H1 (cell line): ENCODE results near the gene DCBLD2. TPM values are rescaled to one million over a fixed set of nuclear protein-coding genes. Genes with fewer than 3 reads are reported as not detected.

ENCODE experiments used
- CTCF ChIA-PET: fragments of 300-600 bp; sonication (Branson Sonifier 250); formaldehyde crosslinking; loops from one replicate; lab custom pipeline; 2021; ENCODE audit not compliant: partially characterized antibody; lab: Charles Lee
- POLR2A ChIA-PET: fragments of 300-600 bp; sonication (Branson Sonifier 250); formaldehyde crosslinking; loops from one replicate; lab custom pipeline; 2021; ENCODE audit warnings: inconsistent platforms; ENCODE audit not compliant: partially characterized antibody; lab: Charles Lee
- DNase-seq, 2 experiments: peaks; one replicate each; pipeline versions ENCODE4 v3.0.0 to v3.0.0-alpha.2; 2010 to 2022; ENCODE audit warnings: low spot score in 2 of 2, low read depth in 1 of 2, mixed read lengths in 1 of 2
- FAIRE-seq: peaks from 2 replicates; lab custom pipeline; 2011; peaks lifted over from hg19 to GRCh38; lab: Jason Lieb, UNC
- H2AFZ ChIP-seq: 2 replicates; pipeline ENCODE4 v1.8.1; 2012; ENCODE audit warnings: low read length, inconsistent platforms
- H2AK5ac ChIP-seq: 2 replicates; pipeline ENCODE4 v1.6.1; 2013; ENCODE audit warnings: low read depth, low read length
- H2BK120ac ChIP-seq: replicated peaks from 2 replicates; pipeline ENCODE3; 2013; ENCODE audit warnings: low read depth, low read length, inconsistent platforms
- H2BK12ac ChIP-seq: 2 replicates; pipeline ENCODE4 v1.6.1; 2013; ENCODE audit warnings: low read depth, low read length
- H2BK15ac ChIP-seq: 2 replicates; pipeline ENCODE4 v1.6.1; 2013; ENCODE audit warnings: low read length
- H2BK20ac ChIP-seq: 2 replicates; pipeline ENCODE4 v1.6.1; 2013; ENCODE audit warnings: low read length
- H2BK5ac ChIP-seq: 2 replicates; pipeline ENCODE4 v1.6.1; 2013; ENCODE audit warnings: low read depth, low read length
- H3K14ac ChIP-seq: 2 replicates; pipeline ENCODE4 v1.6.1; 2013; ENCODE audit warnings: inconsistent platforms; ENCODE audit not compliant: insufficient read length
- H3K18ac ChIP-seq: 2 replicates; pipeline ENCODE4 v1.6.1; 2013; ENCODE audit warnings: low read length; ENCODE audit errors: extremely low read depth
- H3K23ac ChIP-seq: 2 replicates; pipeline ENCODE4 v1.6.1; 2013; ENCODE audit warnings: inconsistent platforms; ENCODE audit not compliant: insufficient read length
- H3K23me2 ChIP-seq: 2 replicates; pipeline ENCODE4 v1.6.1; 2013; ENCODE audit warnings: low read depth, low read length
- H3K27ac ChIP-seq: 2 replicates; pipeline ENCODE4 v1.6.1; 2011; ENCODE audit warnings: low read depth, low read length, inconsistent platforms
- H3K27me3 ChIP-seq, 4 experiments: replicated peaks in 1 of 4; 1 replicate in 1 of 4; 2 replicates in 3 of 4; pipeline versions ENCODE4 v1.6.1 to v1.8.1; 2011 to 2013; ENCODE audit warnings: low read length in 3 of 4, mild to moderate bottlenecking in 3 of 4, inconsistent platforms in 2 of 4, mixed read lengths in 2 of 4, moderate library complexity in 1 of 4; ENCODE audit not compliant: control insufficient read depth in 3 of 4, insufficient read depth in 3 of 4; ENCODE audit errors: extremely low read depth in 1 of 4
- H3K36me3 ChIP-seq, 4 experiments: 2 replicates each; pipeline versions ENCODE4 v1.6.1 to v1.8.1; 2011 to 2013; ENCODE audit warnings: mild to moderate bottlenecking in 4 of 4, low read length in 3 of 4, moderate library complexity in 2 of 4, control low read depth in 1 of 4, inconsistent platforms in 1 of 4; ENCODE audit not compliant: insufficient read depth in 4 of 4, control insufficient read depth in 2 of 4
- H3K4ac ChIP-seq: replicated peaks from 2 replicates; pipeline ENCODE3; 2013; ENCODE audit warnings: low read length, low read depth, mixed read lengths, inconsistent platforms; ENCODE audit not compliant: insufficient read length
- H3K4me1 ChIP-seq, 4 experiments: replicated peaks in 1 of 4; 1 replicate in 1 of 4; 2 replicates in 3 of 4; pipeline versions ENCODE4 v1.6.1 to v1.8.1; 2011 to 2013; ENCODE audit warnings: low read length in 3 of 4, inconsistent platforms in 2 of 4, mixed read lengths in 1 of 4; ENCODE audit not compliant: insufficient read depth in 4 of 4, control insufficient read depth in 3 of 4
- H3K4me2 ChIP-seq, 2 experiments: 2 replicates each; pipeline versions ENCODE4 v1.6.1 to v1.8.1; 2011 to 2013; ENCODE audit warnings: low read depth in 2 of 2, low read length in 2 of 2, control low read depth in 1 of 2, inconsistent platforms in 1 of 2, mild to moderate bottlenecking in 1 of 2; ENCODE audit not compliant: insufficient read depth in 1 of 2
- H3K4me3 ChIP-seq, 4 experiments: fragments of 200-600, 300-600 bp in 1 of 4; sonication (generic), shearing (Covaris generic), sonication (Bioruptor Twin) in 1 of 4; 2 replicates each; pipeline versions ENCODE4 v1.5.1 to v1.8.1; 2011 to 2016; ENCODE audit warnings: low read length in 4 of 4, low read depth in 3 of 4, control low read depth in 2 of 4, inconsistent platforms in 2 of 4, mild to moderate bottlenecking in 2 of 4, mixed read lengths in 1 of 4, moderate library complexity in 1 of 4; ENCODE audit not compliant: insufficient read depth in 2 of 4; ENCODE audit errors: extremely low read depth in 1 of 4
- H3K56ac ChIP-seq: replicated peaks from 2 replicates; pipeline ENCODE3; 2013; ENCODE audit warnings: low read depth, mild to moderate bottlenecking, mixed read lengths, low read length, inconsistent platforms; ENCODE audit not compliant: insufficient read length
- H3K79me1 ChIP-seq: 2 replicates; pipeline ENCODE4 v1.6.1; 2013; ENCODE audit warnings: low read depth, low read length, control low read depth
- H3K79me2 ChIP-seq, 2 experiments: 2 replicates each; pipeline versions ENCODE4 v1.6.1 to v1.8.1; 2012 to 2013; ENCODE audit warnings: low read length in 2 of 2, mild to moderate bottlenecking in 2 of 2, inconsistent platforms in 1 of 2; ENCODE audit not compliant: insufficient read depth in 2 of 2, control insufficient read depth in 1 of 2
- H3K9ac ChIP-seq, 4 experiments: replicated peaks in 1 of 4; 1 replicate in 1 of 4; 2 replicates in 3 of 4; pipeline versions ENCODE4 v1.6.1 to v1.8.1; 2011 to 2013; ENCODE audit warnings: low read depth in 3 of 4, low read length in 3 of 4, control low read depth in 2 of 4, mild to moderate bottlenecking in 2 of 4, moderate library complexity in 2 of 4, inconsistent platforms in 1 of 4; ENCODE audit errors: extremely low read depth in 1 of 4
- H3K9me3 ChIP-seq, 2 experiments: 2 replicates each; pipeline versions ENCODE4 v1.6.1 to v1.8.1; 2012 to 2013; ENCODE audit warnings: mild to moderate bottlenecking in 2 of 2, moderate library complexity in 2 of 2, control low read depth in 1 of 2, inconsistent platforms in 1 of 2, low read depth in 1 of 2, low read length in 1 of 2, mixed read lengths in 1 of 2; ENCODE audit not compliant: insufficient read depth in 2 of 2
- H4K20me1 ChIP-seq, 2 experiments: replicated peaks in 1 of 2; 2 replicates each; pipeline versions ENCODE3 to v1.8.1; 2011 to 2013; ENCODE audit warnings: inconsistent platforms in 2 of 2, low read length in 2 of 2, mild to moderate bottlenecking in 1 of 2; ENCODE audit not compliant: insufficient read depth in 2 of 2, control insufficient read depth in 1 of 2
- H4K5ac ChIP-seq: 2 replicates; pipeline ENCODE4 v1.6.1; 2013; ENCODE audit warnings: low read length, low read depth, mixed read lengths, inconsistent platforms; ENCODE audit not compliant: insufficient read length
- H4K8ac ChIP-seq: 2 replicates; pipeline ENCODE4 v1.8.0; 2013; ENCODE audit warnings: mild to moderate bottlenecking, moderate library complexity, low read length, inconsistent platforms; ENCODE audit not compliant: insufficient read depth; ENCODE audit errors: extremely low read depth
- H4K91ac ChIP-seq: replicated peaks from 2 replicates; pipeline ENCODE3; 2013; ENCODE audit warnings: low read length, mixed read lengths, inconsistent platforms; ENCODE audit not compliant: insufficient read length
- CBX5 ChIP-seq: fragments of 300-800, 300-1000 bp; sonication (generic); IDR thresholded peaks from 2 replicates; pipeline ENCODE4 v1.7.1; 2016; ENCODE audit warnings: antibody characterized with exemption, low read length, low read depth
- CBX8 ChIP-seq: fragments of 300-800, 300-1000 bp; sonication (generic); IDR thresholded peaks from 2 replicates; pipeline ENCODE4 v1.7.1; 2016; ENCODE audit warnings: low read depth, low read length, borderline replicate concordance
- CHD2 ChIP-seq: IDR thresholded peaks from 2 replicates; pipeline ENCODE4 v1.6.1; 2012; ENCODE audit warnings: low read length, improper control_type of control experiment
- HDAC2 ChIP-seq, 2 experiments: fragments of 300-600 bp in 1 of 2; sonication (generic) in 1 of 2; IDR thresholded peaks; 2 replicates each; pipeline ENCODE4 v1.6.1; 2011 to 2012; ENCODE audit warnings: low read depth in 2 of 2, low read length in 2 of 2, mild to moderate bottlenecking in 2 of 2, moderate library complexity in 2 of 2, borderline replicate concordance in 1 of 2, inconsistent platforms in 1 of 2
- KDM5A ChIP-seq: fragments of 200-600 bp; IDR thresholded peaks from 2 replicates; pipeline ENCODE4 v1.7.1; 2012; ENCODE audit warnings: mild to moderate bottlenecking, low read length, inconsistent platforms, mixed read lengths
- MAFK ChIP-seq: IDR thresholded peaks from 2 replicates; pipeline ENCODE4 v1.6.1; 2012; ENCODE audit warnings: low read depth, mild to moderate bottlenecking, improper control_type of control experiment, low read length
- POLR2A ChIP-seq, 2 experiments: IDR thresholded peaks; 1 replicate in 1 of 2; 2 replicates in 1 of 2; pipeline ENCODE4 v1.6.1; 2011; ENCODE audit warnings: low read depth in 2 of 2, low read length in 2 of 2, mild to moderate bottlenecking in 2 of 2; ENCODE audit errors: control extremely low read depth in 1 of 2
- RBBP5 ChIP-seq: IDR thresholded peaks from 2 replicates; pipeline ENCODE4 v1.7.1; 2012; ENCODE audit warnings: low read depth, mild to moderate bottlenecking, inconsistent platforms, low read length, moderate library complexity, borderline replicate concordance
- SIRT6 ChIP-seq: IDR thresholded peaks from one replicate; pipeline ENCODE4 v1.7.1; 2012; ENCODE audit warnings: low read length, inconsistent platforms
- SP2 ChIP-seq: IDR thresholded peaks from 2 replicates; pipeline ENCODE4 v1.6.1; 2012; ENCODE audit warnings: mild to moderate bottlenecking, low read length, inconsistent platforms
- SUZ12 ChIP-seq: fragments of 200-600 bp; sonication (generic); IDR thresholded peaks from 2 replicates; pipeline ENCODE4 v1.6.1; 2012; ENCODE audit warnings: mild to moderate bottlenecking, inconsistent platforms, low read length, moderate library complexity, mixed read lengths
- TBP ChIP-seq: IDR thresholded peaks from 2 replicates; pipeline ENCODE4 v1.6.1; 2011; ENCODE audit warnings: low read depth, low read length, improper control_type of control experiment
- TCF12 ChIP-seq: IDR thresholded peaks from 2 replicates; pipeline ENCODE4 v1.6.1; 2011; ENCODE audit warnings: low read depth, mild to moderate bottlenecking, low read length
- YY1 ChIP-seq: IDR thresholded peaks from 2 replicates; pipeline ENCODE4 v1.6.1; 2011; ENCODE audit warnings: low read depth, mild to moderate bottlenecking, low read length
- WGBS, 2 experiments: shearing (Covaris generic) in 1 of 2; methylation state at CpG; one replicate each; pipeline versions ENCODE4 v1.1.6 to v1.1.7; 2013 to 2015; ENCODE audit warnings: low lambda C conversion rate in 2 of 2, mixed read lengths in 2 of 2, inconsistent platforms in 1 of 2, low coverage in 1 of 2, missing lambda C conversion rate in 1 of 2; ENCODE audit not compliant: insufficient replicate concordance in 2 of 2, insufficient coverage in 1 of 2, insufficient read length in 1 of 2; ENCODE audit errors: extremely low coverage in 1 of 2, missing lambda C conversion rate in 1 of 2; 5-methylcytosine and 5-hydroxymethylcytosine counted together
- polyA plus RNA-seq, 7 experiments: library from polyadenylated mRNA; depleted of rRNA in 3 of 7; stranded (reverse) in 5 of 7; unstranded in 2 of 7; fragments of >200 nt in 5 of 7; fragments of 200-250 nt in 2 of 7; gene quantifications; 1 replicate in 5 of 7; 2 replicates in 1 of 7; 4 replicates in 1 of 7; pipeline versions ENCODE4 v1.2.1 to v1.2.3, GENCODE V29; 2011 to 2013; ENCODE audit warnings: missing spikeins in 2 of 7, mixed read lengths in 2 of 7
- total RNA-seq: library from RNA; stranded (reverse); fragmentation: NEBNext Ultra II Directional; extraction: Animal tissue kit (Norgen Biotek cat#: 25700); gene quantifications from 2 replicates; pipeline ENCODE4 v1.2.1, GENCODE V29; 2021
- TF ChIP-seq, protein P1 (sequence below): IDR thresholded peaks from 2 replicates; pipeline ENCODE4 v1.6.1; 2012; ENCODE audit warnings: inconsistent platforms

Gene DCBLD2
- total and polyA plus RNA-seq, 2 of the 8 experiments (the other 6 are each of a cell fraction or from before 2014, with no cell fraction given), result 19.6 to 63.8 TPM

DNA sequence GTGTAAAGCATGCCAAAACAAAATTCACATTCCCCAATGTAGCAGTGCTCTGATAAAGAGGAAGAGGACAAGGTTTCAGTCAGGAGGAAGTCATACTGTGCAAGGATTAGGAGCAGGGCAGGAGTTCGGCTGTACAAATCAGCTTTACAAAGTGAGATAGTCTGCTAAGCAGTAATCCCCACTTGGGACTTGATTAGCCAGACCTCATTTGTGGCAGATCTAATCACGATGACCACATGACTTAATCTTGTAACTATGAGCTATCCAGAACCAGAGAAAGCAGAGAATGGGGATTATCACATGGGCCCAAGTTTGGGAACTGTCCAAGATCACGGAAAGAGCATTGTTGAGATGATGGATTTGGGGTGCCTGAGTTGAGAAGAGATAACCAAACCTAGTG, 7.8 kb downstream of the DCBLD2 start:
- Histone ChIP-seq H3K23ac (no peak overlapping the region), H3K56ac (no peak overlapping the region), H3K4me2 (0 out of 4 replicates have a peak overlapping the region, but pooled peaks of 1 of the 2 experiments have one; percentile 6), H2BK12ac (no peak overlapping the region), H2BK15ac (no peak overlapping the region), H3K27ac (no peak overlapping the region), H2AK5ac (no peak overlapping the region), H3K79me2 (peaks cover 17 to 100% of the 10 kb centered on the region in 2 experiments), H4K8ac (no peak overlapping the region), H4K5ac (no peak overlapping the region), H3K27me3 (no peaks in the 10 kb centered on the region), H2BK5ac (no peak overlapping the region), H2BK120ac (no peak overlapping the region), H3K23me2 (no peaks in the 10 kb centered on the region; the same call in 1 of the 2 replicates), H4K20me1 (peaks cover 5 to 19% of the 10 kb centered on the region in 2 experiments), H3K18ac (no peak overlapping the region), H3K9ac (no peak overlapping the region), H3K4ac (no peak overlapping the region), H3K4me1 (peaks cover 2 to 15% (median 4%) of the 10 kb centered on the region in 4 experiments; a peak in 5 of 7 replicates), H3K36me3 (no peaks in the 10 kb centered on the region), H3K79me1 (peaks cover 4% of the 10 kb centered on the region; the same call in 1 of the 2 replicates), H2AFZ (no peak overlapping the region), H3K14ac (no peak overlapping the region), H3K4me3 (no peak overlapping the region), H3K9me3 (no peaks in the 10 kb centered on the region), H2BK20ac (no peak overlapping the region), H4K91ac (no peak overlapping the region)
- WGBS, 2 experiments, result 56% methylated on average over 3 of the region's 3 CpGs; no CpG with 5 or more reads in 1 of the 2 experiments
- FAIRE-seq (no peak), DNase-seq (no peak)
- ChIA-PET POLR2A (interaction anchor here (1.4 to 6.9 kb wide), 2 partner anchors 8 to 17 kb away, joined by 6 to 54 read pairs; partner anchors contain the start of gene DCBLD2), CTCF (interaction anchor here (0.9 to 1.7 kb wide), 3 partner anchors 8 to 100 kb away, joined by 3 to 6 read pairs (median 3); no protein-coding TSS in a partner anchor)
- TF ChIP-seq TBP (no peak), RBBP5 (no peak), MAFK (no peak), CBX5 (no peak), CBX8 (no peak), HDAC2 (IDR thresholded peaks at IDR 0.05; ENCODE audit: borderline replicate concordance in 1 of 2, low read depth in 2 of 2, low read length in 2 of 2) (no peak), SUZ12 (no peak), POLR2A (IDR thresholded peaks at IDR 0.05; ENCODE audit: control extremely low read depth in 1 of 2, low read depth in 2 of 2, low read length in 2 of 2) (no peak), CHD2 (no peak), YY1 (no peak), SP2 (no peak), KDM5A (no peak), SIRT6 (no peak), TCF12 (no peak)
- TF ChIP-seq, protein P1, sequence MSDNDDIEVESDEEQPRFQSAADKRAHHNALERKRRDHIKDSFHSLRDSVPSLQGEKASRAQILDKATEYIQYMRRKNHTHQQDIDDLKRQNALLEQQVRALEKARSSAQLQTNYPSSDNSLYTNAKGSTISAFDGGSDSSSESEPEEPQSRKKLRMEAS, result no peak
